ENCODE results near the gene SFXN5.
"Not testable (repeated sequence)": the region's sequence is repeated elsewhere in the genome, so short reads cannot be mapped to it uniquely, and the experiment has no call there.

SFXN5 gene

DNA sequence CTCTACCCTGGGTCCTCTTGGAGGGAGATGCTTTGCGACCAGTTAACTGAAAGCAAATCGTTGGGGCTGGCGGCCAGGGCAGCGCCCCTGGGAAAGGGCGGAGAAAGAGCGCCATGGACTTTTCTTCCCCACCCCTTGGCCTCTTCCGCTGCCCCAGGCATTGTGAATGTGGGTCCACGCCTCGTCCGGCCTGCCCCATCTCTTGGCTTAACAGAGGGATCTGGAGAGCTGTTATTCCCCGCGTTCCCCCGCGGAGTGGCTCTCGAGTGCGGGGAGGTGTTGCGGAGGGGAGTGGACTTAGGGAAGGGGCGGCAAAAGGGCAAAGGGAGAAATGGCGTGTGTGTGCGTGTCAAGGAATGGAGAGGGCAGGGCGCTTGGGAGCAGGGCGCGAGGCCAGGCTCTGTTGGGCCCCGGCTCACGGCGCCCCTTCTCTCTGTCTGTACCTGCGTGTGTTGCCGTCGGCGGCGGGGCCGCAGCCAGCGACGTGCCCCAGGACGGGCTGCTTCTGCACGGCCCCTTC lies 147.6 kb downstream of the SFXN5 start:
- DNase-seq (ENCODE audit: low read depth, low spot score) = peak; percentile 27

DNA sequence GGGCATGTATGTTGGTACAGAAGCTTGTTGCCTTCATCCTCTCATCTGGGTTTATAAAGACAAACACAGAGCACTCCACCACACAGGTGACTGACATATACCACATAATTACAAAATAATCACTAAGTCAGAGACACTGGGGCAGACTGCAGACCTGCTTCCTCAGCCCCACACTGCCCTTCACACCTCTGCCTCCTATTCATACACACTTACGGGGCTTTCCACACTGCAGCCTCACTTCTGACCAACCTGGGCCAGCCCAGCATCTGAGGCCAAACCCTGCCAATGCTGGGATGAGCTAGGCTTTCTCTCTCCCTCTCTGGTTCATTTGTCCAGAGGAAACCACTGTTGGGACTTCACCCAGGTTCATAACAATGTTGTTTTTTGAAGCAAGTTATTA lies 149.7 kb downstream of the SFXN5 start:
- DNase-seq (ENCODE audit: low read depth, low spot score) = no peak

DNA sequence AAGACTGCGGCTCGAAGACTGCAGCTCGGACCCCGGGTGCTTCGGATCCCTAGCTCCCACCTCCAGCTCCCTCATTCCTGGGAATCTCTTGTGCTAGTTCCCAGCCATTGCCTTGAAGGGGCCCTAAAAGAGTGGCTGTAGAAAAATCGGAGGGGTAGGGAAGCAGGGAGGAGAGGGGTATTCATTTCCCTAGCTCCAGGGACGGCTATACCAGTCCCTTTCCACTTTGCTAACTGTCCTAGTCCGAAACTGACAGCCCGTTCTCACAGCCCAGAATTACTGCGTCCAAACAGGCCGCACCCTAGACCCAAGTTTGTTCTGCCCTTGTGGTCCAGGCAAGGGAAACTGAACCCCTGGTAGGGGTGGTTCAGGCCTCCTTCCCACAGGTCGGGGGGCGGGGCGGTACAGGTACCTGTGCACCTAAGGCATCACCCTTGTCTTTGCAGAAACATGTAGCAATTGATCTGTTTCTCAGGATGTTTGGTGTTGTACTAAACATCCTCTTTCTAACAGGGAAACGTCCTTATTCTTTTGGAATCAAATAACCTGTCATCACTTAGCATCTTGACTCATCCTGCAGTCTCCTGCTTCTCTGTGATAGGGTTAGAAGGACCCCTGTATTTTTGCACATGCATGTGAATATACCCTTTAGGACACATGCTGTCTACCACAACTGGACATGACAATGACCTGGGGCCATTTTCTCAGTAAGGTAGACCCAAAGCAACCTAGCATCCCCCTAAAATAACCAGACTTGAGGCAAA lies 150.2 kb downstream of the SFXN5 start:
- no peak for DNase-seq (ENCODE audit: low read depth, low spot score)

DNA sequence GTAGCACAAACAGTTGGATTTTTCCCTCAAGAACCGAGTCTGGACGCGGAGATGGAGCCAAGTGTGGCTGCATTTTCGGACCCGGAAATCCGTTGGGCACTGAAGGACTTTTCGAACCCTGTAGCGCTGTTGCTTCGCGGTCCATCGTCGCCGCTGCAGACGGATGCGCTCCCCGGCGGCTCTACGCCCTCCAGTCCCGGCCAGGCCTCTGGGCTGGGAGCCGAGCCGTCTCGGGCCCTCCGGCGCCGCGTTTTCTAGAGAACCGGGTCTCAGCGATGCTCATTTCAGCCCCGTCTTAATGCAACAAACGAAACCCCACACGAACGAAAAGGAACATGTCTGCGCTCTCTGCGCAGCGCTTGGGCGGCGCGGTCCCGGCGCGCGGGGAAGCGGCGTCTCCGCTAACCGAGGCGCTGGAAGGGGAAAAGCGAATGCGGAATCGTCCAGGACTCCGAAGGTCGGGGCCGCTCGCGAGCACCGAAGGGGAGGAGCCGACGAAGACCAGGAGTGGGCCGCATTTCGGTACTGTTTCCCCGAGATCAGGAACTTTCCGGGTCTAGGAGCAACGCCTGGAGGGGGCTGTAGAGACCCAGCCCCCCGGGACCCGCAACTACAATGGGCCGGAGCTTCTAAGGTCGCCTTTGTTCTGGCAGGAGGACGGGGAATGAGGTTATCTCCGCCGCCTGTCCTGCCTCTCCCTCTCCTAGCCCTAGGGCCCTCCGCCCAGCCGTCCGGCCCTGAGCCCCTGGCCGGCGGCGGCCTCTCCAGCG lies 151.0 kb downstream of the SFXN5 start:
- peak; percentile 72 for DNase-seq (ENCODE audit: low read depth, low spot score)

DNA sequence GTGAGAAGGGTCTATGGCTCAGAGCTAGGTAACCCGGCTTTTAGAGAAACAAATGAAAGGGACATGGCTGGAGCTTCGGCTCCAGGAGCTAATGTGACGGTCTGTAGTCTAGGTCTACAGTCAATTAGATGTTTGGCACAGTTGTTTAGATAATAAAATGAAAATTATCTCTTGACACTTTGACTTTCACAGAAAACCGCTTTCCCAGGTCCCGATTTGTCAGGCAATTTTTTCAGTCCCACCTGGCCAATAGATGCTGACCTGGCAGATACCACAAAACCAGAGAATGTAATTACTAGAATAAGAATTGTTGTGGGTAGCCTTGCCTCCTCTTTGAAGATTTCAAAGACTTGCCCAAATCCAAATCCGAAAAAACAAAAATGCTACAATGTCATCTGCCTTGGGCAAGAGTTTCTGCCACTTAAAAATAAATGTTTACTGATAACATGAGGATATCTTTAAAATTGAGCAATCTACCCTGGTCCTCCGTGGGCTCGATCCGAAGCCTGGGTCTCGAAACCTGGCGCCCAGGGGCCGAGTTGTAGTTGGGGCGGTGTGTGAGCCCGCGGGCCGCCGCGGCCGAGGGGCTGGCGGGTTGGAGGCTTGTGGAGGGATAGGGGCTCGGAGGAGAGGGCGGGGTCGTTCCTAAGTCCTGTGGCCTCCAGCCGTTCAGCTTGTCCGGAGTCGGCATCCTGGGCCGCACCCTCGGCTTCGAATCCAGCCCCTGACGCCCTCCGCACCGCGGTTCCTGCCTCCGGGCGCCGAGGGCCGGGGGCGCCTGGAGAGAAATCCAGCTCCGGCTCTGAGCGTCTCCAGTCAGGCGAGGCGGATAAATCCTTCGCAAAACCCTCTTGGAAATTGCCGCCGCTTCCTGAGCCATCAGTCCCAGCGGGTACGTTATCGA lies 151.8 kb downstream of the SFXN5 start:
- peak; percentile 70 for DNase-seq (ENCODE audit: low read depth, low spot score)

DNA sequence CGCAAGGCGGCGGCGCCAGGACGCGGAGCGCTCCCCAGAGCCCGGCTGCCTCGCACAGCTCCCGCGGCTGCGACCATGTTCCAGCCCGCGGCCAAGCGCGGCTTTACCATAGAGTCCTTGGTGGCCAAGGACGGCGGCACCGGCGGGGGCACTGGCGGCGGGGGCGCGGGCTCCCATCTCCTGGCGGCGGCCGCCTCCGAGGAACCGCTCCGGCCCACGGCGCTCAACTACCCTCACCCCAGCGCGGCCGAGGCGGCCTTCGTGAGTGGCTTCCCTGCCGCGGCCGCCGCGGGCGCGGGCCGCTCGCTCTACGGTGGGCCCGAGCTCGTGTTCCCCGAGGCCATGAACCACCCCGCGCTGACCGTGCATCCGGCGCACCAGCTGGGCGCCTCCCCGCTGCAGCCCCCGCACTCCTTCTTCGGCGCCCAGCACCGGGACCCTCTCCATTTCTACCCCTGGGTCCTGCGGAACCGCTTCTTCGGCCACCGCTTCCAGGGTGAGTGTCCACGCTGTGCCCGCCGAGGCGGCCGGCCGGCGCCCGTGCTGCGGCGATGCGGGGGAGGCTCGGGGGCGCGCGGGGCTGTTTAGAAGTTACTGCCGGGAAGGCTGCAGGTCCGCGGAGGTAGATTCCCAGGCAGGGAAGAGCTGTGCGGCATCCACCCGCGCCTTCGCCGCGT lies 153.5 kb downstream of the SFXN5 start:
- DNase-seq (ENCODE audit: low read depth, low spot score) = peak; percentile 16

DNA sequence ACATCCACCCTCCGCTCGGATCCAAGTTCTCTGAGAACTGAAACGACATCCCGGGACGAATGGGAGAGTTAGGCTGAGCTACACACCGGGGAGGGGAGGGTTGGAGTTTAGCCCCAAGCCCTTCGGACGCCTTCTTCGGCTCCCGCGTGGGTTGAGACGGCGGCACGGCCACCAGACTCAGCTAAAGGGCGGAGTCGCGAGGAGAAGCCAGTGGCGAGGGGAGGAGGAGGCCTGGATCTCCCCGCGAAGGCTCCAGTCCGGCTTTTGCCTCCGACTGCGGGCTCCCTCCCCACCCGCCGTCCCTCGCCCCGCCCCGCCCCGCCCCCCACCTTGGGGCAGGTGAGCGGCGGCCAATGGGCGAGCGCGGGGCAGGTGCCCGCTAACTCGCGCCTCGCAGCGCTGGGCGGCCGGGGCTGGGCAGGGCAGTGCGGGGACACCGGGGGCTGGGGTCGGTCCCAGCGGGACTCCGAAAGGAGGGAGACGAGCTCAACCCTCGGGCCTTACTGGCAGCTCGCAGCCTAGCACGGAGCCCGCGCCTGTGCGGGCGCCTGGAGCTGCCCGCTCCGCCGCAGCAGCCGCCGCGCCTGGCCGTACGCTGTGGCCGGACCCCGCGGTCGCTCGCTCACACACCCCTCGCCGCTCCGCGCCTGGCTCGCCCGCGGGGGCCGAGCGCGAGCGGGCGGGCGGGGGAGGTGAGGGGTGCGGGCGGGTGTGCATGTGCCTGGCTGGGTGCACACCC lies 154.2 kb downstream of the SFXN5 start, which contains the start of gene EMX1:
Gene EMX1, plus strand, starts transcription at position 382 of the 739 bp plus-strand sequence. Its CDS starts 334 bp downstream, at position 716.
- DNase-seq (ENCODE audit: low read depth, low spot score) = peak; percentile 72

DNA sequence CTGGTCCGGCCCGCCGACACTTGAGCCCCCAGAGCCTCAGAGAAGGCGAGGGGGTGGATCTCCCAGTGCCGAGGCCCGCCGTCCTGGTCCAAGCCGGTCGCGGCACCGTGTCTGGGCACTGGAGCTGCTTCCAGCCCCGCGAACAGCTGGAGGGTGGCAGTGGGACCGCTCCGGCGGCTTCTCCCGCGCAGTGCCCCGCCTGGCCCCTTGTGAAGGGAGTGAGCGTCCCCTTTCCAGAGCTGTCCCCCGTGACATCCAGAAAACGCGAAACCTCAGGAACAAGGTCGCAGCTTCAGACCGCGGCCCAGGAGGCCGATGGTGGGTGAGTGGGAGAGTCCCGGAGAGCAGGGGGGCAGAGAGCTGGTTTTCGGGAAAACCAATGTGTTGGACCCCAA lies 154.8 kb downstream of the SFXN5 start:
- DNase-seq (ENCODE audit: low read depth, low spot score) = peak; percentile 39

DNA sequence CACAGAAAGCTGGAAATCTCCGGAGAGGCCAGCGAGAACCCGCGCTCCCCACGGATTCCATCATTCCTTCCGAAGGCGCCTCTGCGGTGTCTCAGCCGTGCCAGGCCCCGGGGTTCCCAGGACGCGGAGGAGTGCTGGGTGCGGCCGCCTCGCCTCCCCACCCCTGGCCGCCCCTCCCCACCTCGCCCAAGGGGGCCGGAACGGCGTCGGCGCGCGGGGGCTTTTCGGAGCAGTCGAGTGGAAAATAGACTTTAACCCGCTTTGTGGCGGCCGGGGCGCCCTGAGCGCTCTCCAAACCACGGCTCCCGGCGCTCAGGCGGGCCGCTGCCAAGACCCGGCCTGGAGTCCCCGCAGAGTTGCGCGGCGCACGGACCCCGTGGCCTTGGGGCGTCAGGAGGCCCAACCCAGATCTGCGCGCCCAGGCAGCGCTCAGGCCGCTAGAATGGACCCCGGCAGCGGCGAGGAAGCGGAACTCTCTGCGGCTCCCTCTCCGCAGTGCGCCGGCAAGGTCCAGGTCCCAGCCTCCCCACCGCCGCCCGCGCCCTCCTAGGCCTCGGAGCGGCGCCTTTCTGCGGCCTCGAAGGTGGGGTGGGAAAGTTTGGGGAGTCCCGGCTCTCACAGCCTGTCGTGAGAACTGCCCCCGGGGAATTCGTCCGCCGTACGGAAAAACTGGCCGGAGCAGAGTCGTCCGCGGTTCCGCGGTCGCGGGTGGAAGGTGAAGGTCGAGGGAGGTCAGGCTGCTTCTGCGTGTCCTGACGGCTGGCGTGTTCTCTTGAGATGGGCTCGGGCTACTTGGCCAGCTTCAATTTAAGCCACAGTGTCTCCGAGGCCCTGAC lies 155.4 kb downstream of the SFXN5 start:
- peak; percentile 70 for DNase-seq (ENCODE audit: low read depth, low spot score)

DNA sequence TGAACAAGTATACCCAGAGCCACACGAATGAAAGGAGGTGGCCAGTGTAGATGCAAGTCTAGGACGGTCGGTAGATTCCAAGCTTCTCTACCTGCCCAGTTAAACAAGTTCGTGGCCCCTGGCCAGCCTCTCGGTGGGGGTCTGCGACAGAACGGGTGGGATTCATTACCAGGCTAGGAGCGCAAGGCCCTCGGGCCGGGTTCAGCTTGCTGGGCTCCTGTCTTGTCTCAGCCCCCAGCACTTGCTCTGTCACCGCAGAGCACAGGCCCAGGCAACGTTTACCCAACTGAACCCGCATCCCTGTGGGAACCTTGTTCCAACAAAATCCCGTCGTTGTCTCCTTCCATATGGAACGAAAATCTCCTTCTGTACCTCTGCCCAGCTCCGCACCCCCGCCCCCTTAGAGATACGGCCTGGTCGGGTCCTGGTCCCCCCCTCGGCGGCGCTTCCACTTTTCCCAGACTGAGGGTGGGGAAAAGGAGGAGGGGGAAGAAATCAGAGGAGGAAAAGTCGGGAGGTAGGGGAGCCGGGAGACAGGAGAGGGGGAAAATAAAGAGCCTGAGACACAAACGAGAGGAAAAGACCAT lies 156.1 kb downstream of the SFXN5 start:
- peak; percentile 29 for DNase-seq (ENCODE audit: low read depth, low spot score)

DNA sequence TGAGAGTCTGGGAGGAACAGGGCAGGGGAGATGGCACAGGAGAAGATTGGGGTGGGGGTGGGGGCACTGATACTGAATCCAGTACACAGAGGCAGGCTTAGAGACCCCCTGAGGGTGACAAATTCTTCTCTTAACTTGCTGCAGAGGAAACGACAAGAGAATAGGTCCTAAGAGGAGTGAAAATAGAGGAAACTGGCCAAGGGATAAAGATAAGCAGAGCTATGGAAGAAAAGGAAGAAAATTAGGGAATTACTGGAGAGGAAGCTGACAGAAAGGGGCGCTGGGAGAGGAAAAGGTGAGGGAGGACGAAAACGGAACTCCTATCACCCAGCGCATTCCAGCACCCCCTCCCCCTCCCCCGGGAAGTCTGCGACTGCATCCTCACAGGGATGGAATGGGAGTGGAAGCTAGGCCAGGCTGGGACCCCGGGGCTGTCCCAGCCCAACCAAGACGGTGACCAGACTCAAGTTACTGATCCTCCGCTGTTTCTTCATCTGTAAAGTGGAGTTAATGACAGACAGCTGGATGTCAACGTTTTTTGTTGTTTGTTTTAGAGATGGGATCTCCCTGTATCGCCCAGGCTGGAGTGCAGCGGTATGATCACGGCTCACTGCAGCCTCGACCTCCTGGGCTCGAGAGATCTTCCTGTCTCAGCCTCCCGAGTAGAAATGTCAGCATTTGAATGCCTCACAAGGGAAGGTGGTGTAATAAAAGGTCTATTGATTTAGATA lies 156.8 kb downstream of the SFXN5 start:
- DNase-seq (ENCODE audit: low read depth, low spot score) = peak; percentile 64

DNA sequence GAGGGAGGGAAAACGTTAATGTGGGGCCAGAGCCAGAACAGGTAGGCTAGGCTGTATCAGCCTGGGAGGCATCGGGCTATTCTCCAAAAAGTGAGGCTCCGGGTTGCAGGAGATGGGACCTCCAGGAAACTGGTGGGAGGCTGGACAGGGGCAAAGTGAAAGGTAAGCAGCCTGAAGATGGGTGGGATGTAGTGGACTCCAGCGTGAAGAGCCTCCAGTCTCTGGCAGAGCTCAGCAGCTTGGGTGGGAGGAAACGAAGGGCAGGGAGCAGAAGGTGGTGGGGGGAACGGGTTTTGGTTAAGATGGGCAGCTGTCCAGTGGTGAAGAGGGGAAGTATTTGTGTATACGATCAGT lies 157.3 kb downstream of the SFXN5 start:
- no peak for DNase-seq (ENCODE audit: low read depth, low spot score)

DNA sequence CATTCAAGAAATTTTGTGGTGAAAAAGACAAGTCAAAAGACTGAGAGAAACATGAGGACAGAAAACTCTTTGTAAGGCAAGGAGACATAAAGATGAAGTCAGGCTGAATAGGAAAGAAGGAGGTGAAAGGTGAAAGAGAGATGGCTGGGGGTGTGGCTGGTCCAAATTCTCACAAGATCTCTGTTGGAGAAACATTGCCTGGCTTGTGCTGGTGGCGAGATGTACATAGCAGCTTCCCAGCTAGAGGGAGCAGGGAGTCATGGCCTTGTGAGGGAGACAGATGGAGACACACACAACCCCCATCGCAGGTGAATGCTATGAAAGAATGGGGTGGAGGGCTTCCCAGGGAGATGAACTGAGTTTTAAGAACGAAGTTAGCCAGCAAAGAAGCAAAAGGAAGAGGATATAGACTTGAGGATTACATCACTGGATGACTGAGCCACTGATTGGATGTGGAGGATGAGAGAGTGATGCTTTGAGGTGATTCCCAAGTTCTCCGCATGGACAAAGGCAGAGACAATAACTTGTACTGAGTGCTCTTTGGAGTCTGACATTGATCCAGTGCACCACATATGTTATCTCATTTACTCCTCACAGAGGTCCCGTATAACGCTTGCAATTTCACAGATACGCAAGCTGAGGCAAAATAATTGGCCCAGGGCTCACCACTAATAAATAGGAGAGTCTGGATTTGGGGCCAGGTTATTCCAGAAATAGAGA lies 157.9 kb downstream of the SFXN5 start:
- no peak for DNase-seq (ENCODE audit: low read depth, low spot score)

DNA sequence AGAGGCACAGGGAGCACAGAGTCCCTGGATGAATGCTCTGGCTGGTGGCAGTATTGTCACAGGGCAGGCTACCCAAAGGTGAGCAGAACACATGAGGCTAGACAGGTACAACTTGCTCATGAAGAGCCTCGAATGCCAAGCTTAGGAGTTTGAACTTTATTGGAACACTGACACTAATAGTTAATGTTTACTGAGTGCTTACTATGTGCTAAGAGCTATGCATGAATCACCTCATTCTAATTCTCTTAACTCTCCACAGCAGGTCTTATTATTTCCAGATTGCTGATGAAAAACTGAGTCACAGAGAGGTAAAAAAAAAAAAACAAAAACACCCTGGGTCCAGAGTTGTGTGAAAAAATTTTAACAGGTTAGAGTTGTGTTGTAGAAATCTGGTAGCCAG lies 160.3 kb downstream of the SFXN5 start:
- DNase-seq (ENCODE audit: low read depth, low spot score) = no peak

DNA sequence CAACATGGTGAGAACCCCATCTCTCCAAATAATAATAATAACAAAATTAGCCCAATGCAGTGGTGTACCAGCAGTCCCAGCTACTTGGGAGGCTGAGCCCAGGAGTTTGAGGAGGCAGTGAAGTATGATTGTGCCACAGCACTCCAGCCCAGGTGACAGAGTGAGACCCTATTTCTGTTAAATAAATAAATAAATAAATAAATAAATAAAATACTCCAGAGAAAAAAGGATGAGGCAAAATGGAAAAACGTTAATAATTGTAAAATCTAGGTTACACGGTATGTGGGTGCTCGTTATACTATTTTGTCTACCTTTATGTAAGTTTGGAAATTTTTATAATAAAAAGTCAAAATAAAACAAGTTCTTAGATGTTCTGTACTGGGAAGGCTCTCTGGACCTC lies 162.8 kb downstream of the SFXN5 start:
- DNase-seq (ENCODE audit: low read depth, low spot score) = no peak

DNA sequence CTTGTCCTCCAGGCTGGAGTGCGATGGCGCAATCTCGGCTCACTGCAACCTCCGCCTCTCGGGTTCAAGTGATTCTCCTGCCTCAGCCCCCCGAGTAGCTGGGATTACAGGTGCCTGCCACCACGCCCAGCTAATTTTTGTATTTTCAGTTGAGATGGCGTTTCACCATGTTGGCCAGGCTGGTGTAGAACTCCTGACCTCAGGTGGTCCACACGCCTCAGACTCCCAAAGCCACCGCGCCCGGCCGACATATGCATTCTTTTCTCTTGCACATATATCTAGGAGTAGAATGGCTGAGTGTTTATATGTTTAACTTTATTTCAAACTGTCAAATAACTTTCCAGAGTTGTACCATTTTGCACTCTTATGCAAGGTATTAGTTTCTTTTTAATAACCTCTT lies 164.1 kb downstream of the SFXN5 start:
- not testable (repeated sequence) for DNase-seq (ENCODE audit: low read depth, low spot score)

DNA sequence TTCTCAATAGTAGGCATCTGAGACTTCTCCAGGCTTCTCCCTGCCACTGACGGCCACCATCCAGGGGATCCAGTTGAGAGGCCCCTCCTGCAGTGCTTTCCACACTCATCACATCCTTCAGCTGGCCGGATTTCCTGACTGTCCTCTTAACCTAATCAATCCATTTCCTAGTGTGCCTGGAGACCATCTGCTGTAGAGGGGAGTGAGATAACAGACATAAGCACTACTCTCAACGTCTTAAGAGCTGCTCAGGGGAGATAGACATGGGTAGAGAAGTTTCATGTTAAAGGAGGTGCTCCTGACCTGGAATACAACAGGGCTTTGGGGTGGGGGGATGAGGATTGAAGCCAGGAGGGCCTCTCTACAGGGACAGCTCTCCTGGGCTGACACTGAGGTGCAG lies 170.1 kb downstream of the SFXN5 start:
- no peak for DNase-seq (ENCODE audit: low read depth, low spot score)

All from ELF-1 (cell line).